ENCODE results near the gene PNP.

The PNP gene

GRCh38 chr14:20454516-20455354 lies 14.5 kb upstream of the PNP start, which contains the start of the genes APEX1 and OSGEP (continued):
- 0 out of 2 replicates have a peak, but pooled peaks have one; percentile 59 for TF ChIP-seq ZNF362 (tag by site-specific recombination; IDR thresholded peaks at IDR 0.05)
- no peak for TF ChIP-seq ZNF223 (tag by site-specific recombination; IDR thresholded peaks at IDR 0.05)
- no peak for TF ChIP-seq ZNF776 (tag by site-specific recombination; IDR thresholded peaks at IDR 0.05; ENCODE audit: borderline replicate concordance)
- peak; percentile 28; the same call in 1 of the 2 replicates for TF ChIP-seq ATF2 (tag by site-specific recombination; IDR thresholded peaks at IDR 0.05; ENCODE audit: low read depth)
- no peak for TF ChIP-seq ZNF146 (tag by site-specific recombination; IDR thresholded peaks at IDR 0.05)
- peak; percentile 6 for TF ChIP-seq KLF8 (tag by site-specific recombination; IDR thresholded peaks at IDR 0.05)
- peak; percentile 51; the same call in 1 of the 2 replicates for TF ChIP-seq ZNF518A (tag by site-specific recombination; conservative IDR thresholded peaks at IDR 0.05; ENCODE audit: low read depth)
- no peak for TF ChIP-seq GLIS2 (tag by site-specific recombination; IDR thresholded peaks at IDR 0.05)
- TF ChIP-seq ZBTB10 (tag by site-specific recombination; IDR thresholded peaks at IDR 0.05) = peak; percentile 80
- peak; percentile 91 for TF ChIP-seq ZBTB26 (tag by site-specific recombination; optimal IDR thresholded peaks at IDR 0.05)
- TF ChIP-seq ZNF610 (tag by site-specific recombination; IDR thresholded peaks at IDR 0.05; ENCODE audit: borderline replicate concordance) = peak; percentile 52; the same call in 1 of the 2 replicates
- peak; percentile 90 for TF ChIP-seq ZBTB17 (tag by site-specific recombination; IDR thresholded peaks at IDR 0.05)
- TF ChIP-seq ZNF184 (tag by site-specific recombination; IDR thresholded peaks at IDR 0.05) = no peak
- peak; percentile 55; the same call in 1 of the 2 replicates for TF ChIP-seq ZBTB21 (tag by site-specific recombination; IDR thresholded peaks at IDR 0.05)
- peak; percentile 77 for TF ChIP-seq IKZF3 (tag by site-specific recombination; IDR thresholded peaks at IDR 0.05)
- peak; percentile 61 for TF ChIP-seq ZFHX2 (tag by site-specific recombination; conservative IDR thresholded peaks at IDR 0.05)
- peak; percentile 75; the same call in 1 of the 2 replicates for TF ChIP-seq SP2 (tag by site-specific recombination; IDR thresholded peaks at IDR 0.05)
- no peak for TF ChIP-seq ZNF548 (tag by site-specific recombination; IDR thresholded peaks at IDR 0.05)
- TF ChIP-seq ZNF138 (tag by site-specific recombination; IDR thresholded peaks at IDR 0.05; ENCODE audit: borderline replicate concordance) = no peak
- peak; percentile 84; the same call in 1 of the 2 replicates for TF ChIP-seq SP3 (tag by site-specific recombination; IDR thresholded peaks at IDR 0.05)
- TF ChIP-seq TRIM28 (IDR thresholded peaks at IDR 0.05; ENCODE audit: borderline replicate concordance, low read length) = peak; percentile 58; the same call in 1 of the 2 replicates
- TF ChIP-seq KLF9 (tag by site-specific recombination; IDR thresholded peaks at IDR 0.05; ENCODE audit: low read depth) = peak; percentile 93
- TF ChIP-seq ZNF175 (tag by site-specific recombination; IDR thresholded peaks at IDR 0.05) = peak; percentile 93; the same call in 1 of the 2 replicates
- TF ChIP-seq GLIS1 (tag by site-specific recombination; IDR thresholded peaks at IDR 0.05) = peak; percentile 52; the same call in 1 of the 2 replicates
- TF ChIP-seq YY1 (tag by site-specific recombination; IDR thresholded peaks at IDR 0.05) = peak; percentile 39; the same call in 1 of the 2 replicates

Data from HEK293 (cell line).